Activated CD4-positive, alpha-beta memory T cell treated with anti-CD3 and anti-CD28 coated beads for 36 hours (primary cell): ENCODE data around the gene AP1B1. TPM values are rescaled to one million over a fixed set of nuclear protein-coding genes. Genes with fewer than 3 reads are reported as not detected.

Experiments used
- CTCF ChIA-PET: fragments of 350-600 bp; sonication (Branson Sonifier 250); formaldehyde crosslinking; loops from one replicate; lab custom pipeline; 2021; ENCODE audit warnings: antibody characterized with exemption, inconsistent platforms; lab: Charles Lee
- POLR2A ChIA-PET: fragments of 350-600 bp; sonication (Branson Sonifier 250); formaldehyde crosslinking; loops from one replicate; lab custom pipeline; 2021; ENCODE audit warnings: antibody characterized with exemption; lab: Charles Lee
- DNase-seq: peaks from one replicate; pipeline ENCODE4 v3.0.0-alpha.2; 2020
- H3K27ac Mint-ChIP-seq: one replicate; pipeline ENCODE4 v1.8.0; 2021; ENCODE audit warnings: mixed read lengths
- H3K27me3 Mint-ChIP-seq: one replicate; pipeline ENCODE4 v1.8.0; 2021; ENCODE audit warnings: mixed read lengths
- H3K36me3 Mint-ChIP-seq: one replicate; pipeline ENCODE4 v1.8.0; 2021; ENCODE audit warnings: mixed read lengths
- H3K4me1 Mint-ChIP-seq: one replicate; pipeline ENCODE4 v1.8.0; 2021; ENCODE audit warnings: low read depth, mixed read lengths
- H3K4me3 Mint-ChIP-seq: one replicate; pipeline ENCODE4 v1.8.0; 2021; ENCODE audit warnings: mild to moderate bottlenecking, mixed read lengths
- H3K9me3 Mint-ChIP-seq: one replicate; pipeline ENCODE4 v1.8.0; 2021; ENCODE audit warnings: mixed read lengths
- intact Hi-C: fragments of 100-400 bp; cut with micrococcal nuclease; formaldehyde crosslinking; loops from one replicate; pipeline ENCODE4 v1.15.1; 2023
- total RNA-seq, 2 experiments: library from RNA; stranded (reverse); gene quantifications; one replicate each; pipeline ENCODE4 v1.2.3, GENCODE V29; 2021

AP1B1 gene
- total RNA-seq, 2 experiments from 2014 or later: 59.9 to 65.2 TPM

GRCh38 chr22:29313576-29314466 is 74.5 kb downstream of the AP1B1 start:
- Mint-ChIP-seq H3K27me3 (peaks cover 39% of the 10 kb centered on the region), H3K9me3 (no peaks in the 10 kb centered on the region), H3K4me1 (peaks cover 30% of the 10 kb centered on the region), H3K36me3 (no peaks in the 10 kb centered on the region), H3K27ac (no peak overlapping the region), H3K4me3 (no peak overlapping the region)
- POLR2A ChIA-PET: interaction anchor here (1.4 kb wide), 1 partner anchor 44 kb away, joined by 3 read pairs; no protein-coding TSS in a partner anchor
- CTCF ChIA-PET: interaction anchor here (0.7 to 1.9 kb wide), 5 partner anchors 9 to 108 kb away, joined by 3 to 9 read pairs (median 3); partner anchors contain the start of gene EMID1
- intact Hi-C loops: no loop called here
- no peak for DNase-seq

DNA sequence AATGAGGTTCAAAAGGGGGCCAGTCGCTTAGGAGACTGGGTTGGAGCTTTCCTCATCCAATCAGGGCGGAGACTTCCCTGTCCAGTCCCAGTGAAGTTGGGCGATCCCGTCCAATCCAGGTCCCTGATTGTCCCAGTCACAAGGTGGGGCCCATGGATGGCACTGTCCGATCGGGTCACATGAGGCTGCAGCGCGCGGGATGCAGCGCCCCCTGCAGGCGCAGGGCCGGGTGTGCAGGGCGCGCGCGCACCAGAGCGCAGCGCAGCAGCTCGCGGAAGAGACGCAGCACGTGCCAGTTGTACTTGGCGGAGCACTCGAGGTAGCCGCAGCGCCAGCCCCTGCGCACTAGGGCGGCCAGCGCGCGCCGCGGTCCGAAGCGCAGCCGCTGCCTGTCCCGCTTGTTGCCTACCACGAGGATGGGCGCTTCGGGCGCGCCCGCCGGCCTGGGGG is 75.2 kb downstream of the AP1B1 start:
- POLR2A ChIA-PET: interaction anchor here (1.4 kb wide), 1 partner anchor 43 kb away, joined by 3 read pairs; no protein-coding TSS in a partner anchor
- Mint-ChIP-seq H3K4me3 (no peak overlapping the region), H3K27me3 (peaks cover 39% of the 10 kb centered on the region), H3K36me3 (no peaks in the 10 kb centered on the region), H3K4me1 (peaks cover 34% of the 10 kb centered on the region), H3K9me3 (no peaks in the 10 kb centered on the region), H3K27ac (no peak overlapping the region)
- peak; percentile 52 for DNase-seq
- CTCF ChIA-PET: interaction anchor here (0.7 to 1.9 kb wide), 6 partner anchors 9 to 107 kb away, joined by 3 to 9 read pairs (median 3); partner anchors contain the start of gene EMID1
- intact Hi-C loops: no loop called here

- no peak overlapping the region for H3K27ac Mint-ChIP-seq
- H3K4me1 Mint-ChIP-seq: peaks cover 34% of the 10 kb centered on the region
- peaks cover 39% of the 10 kb centered on the region for H3K27me3 Mint-ChIP-seq
- ChIA-PET CTCF (interaction anchor here (0.6 to 1.9 kb wide), 6 partner anchors 9 to 641 kb away, joined by 3 to 9 read pairs (median 3); partner anchors contain the start of gene EMID1), POLR2A (no interaction called here)
- DNase-seq: peak; percentile 9
- intact Hi-C loops: no loop called here
- H3K9me3 Mint-ChIP-seq: no peaks in the 10 kb centered on the region
- no peak overlapping the region for H3K4me3 Mint-ChIP-seq
- no peaks in the 10 kb centered on the region for H3K36me3 Mint-ChIP-seq
Measured at GRCh38 chr22:29312218-29313125, 75.9 kb downstream of the AP1B1 start.

DNA sequence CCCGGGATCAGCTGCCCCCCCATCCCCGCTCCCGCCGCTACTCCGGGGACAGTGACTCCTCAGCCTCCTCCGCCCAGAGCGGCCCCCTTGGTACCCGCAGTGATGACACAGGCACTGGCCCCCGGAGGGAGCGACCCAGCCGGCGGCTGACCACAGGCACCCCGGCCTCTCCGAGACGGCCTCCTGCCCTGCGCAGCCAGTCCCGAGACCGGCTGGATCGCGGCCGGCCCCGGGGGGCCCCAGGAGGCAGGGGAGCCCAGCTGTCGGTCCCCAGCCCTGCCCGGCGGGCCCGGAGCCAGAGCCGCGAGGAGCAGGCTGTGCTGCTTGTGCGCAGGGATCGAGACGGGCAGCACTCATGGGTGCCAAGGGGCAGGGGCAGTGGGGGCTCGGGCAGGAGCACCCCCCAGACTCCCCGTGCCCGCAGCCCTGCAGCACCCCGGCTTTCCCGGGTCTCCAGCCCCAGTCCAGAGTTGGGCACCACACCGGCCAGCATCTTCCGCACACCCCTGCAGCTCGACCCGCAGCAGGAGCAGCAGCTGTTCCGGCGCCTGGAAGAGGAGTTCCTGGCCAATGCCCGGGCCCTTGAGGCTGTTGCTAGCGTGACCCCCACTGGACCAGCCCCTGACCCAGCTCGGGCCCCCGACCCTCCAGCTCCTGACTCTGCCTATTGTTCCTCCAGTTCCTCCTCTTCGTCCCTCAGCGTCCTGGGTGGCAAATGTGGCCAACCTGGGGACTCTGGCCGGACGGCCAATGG is 76.7 kb downstream of the AP1B1 start:
- ChIA-PET CTCF (interaction anchor here (0.6 kb wide), 1 partner anchor 14 kb away, joined by 3 read pairs; no protein-coding TSS in a partner anchor), POLR2A (no interaction called here)
- Mint-ChIP-seq H3K9me3 (no peaks in the 10 kb centered on the region), H3K27ac (no peak overlapping the region), H3K27me3 (peaks cover 37% of the 10 kb centered on the region), H3K4me3 (no peak overlapping the region), H3K36me3 (no peaks in the 10 kb centered on the region), H3K4me1 (peaks cover 37% of the 10 kb centered on the region)
- intact Hi-C loops: no loop called here
- no peak for DNase-seq

- H3K4me1 Mint-ChIP-seq: peaks cover 38% of the 10 kb centered on the region
- POLR2A ChIA-PET: no interaction called here
Measured at GRCh38 chr22:29310863-29311339, 77.5 kb downstream of the AP1B1 start.

DNA sequence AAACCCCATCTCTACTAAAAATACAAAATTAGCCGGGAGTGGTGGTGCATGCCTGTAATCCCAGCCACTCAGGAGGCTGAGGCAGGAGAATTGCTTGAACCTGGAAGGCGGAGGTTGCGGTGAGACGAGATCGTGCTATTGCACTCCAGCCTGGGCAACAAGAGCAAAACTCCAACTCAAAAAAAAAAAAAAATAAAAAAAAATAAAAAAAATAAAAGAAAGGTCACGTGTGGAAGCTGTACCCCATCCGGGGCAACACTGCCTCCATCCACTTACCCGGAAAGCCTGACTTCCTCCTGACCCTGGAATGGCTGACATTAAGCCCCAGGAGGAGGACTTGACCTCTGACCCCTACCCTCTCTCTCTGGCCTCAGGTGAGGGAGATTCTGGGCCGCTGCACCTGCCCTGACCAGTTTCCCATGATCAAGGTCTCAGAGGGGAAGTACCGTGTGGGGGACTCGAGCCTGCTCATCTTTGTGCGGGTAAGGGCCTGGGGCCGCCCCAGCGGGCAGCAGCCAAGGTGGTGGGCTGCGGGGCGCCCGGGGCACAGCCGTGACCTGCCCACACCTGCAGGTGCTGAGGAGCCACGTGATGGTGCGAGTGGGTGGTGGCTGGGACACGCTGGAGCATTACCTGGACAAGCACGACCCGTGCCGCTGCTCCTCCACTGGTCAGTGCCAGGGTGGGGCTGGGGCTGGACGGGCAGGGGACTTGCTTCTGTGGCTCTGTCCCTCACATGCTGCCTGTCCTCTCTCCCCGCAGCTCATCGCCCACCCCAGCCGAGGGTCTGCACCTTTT is 78.1 kb downstream of the AP1B1 start:
- POLR2A ChIA-PET: no interaction called here

More at GRCh38 chr22:29310863-29311339, 77.5 kb downstream of the AP1B1 start:
- Mint-ChIP-seq H3K27me3 (peaks cover 31% of the 10 kb centered on the region), H3K9me3 (no peaks in the 10 kb centered on the region), H3K27ac (no peak overlapping the region), H3K4me3 (no peak overlapping the region), H3K36me3 (no peaks in the 10 kb centered on the region)
- peak; percentile 87 for DNase-seq
- intact Hi-C loops: no loop called here
- CTCF ChIA-PET: interaction anchor here (0.6 kb wide), 1 partner anchor 13 kb away, joined by 3 read pairs; no protein-coding TSS in a partner anchor

DNA sequence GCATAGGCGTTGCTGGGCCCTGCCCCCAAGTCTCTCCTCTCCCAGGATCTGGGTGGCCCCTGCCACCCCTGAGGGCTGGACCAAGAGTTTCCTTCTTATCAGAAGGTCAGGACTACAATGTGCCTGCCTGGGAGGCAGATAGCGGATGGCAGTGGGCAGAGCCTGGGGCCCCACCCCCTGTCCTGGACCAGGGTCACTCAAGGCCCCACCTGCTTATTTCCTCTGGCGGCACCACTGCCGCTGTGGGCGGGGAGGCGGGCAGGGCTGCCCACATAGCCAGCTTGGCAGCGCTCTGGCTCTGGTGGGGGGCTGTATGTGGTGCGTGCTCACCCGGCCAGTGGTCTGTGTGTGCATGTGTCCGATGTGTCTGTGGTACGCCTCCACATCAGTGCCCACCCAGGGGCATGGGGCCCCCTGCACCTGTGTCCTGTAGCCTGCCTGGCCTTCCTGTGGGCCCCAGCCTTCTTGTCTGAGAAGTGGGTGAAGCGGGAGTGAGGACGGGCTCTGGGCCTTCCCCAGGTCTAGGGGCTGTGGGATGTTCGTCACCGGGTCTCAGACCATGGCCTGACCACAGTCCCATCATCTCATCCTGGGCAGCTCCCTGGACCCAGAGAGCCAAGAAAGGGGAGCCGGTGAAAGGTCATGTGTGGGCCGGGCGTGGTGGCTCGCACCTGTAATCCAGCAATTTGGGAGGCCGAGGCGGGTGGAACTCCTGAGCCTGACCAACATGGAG is 78.9 kb downstream of the AP1B1 start:
- ChIA-PET POLR2A (no interaction called here), CTCF (interaction anchor here (0.6 kb wide), 1 partner anchor 328 kb away, joined by 3 read pairs; no protein-coding TSS in a partner anchor)
- Mint-ChIP-seq H3K36me3 (no peaks in the 10 kb centered on the region), H3K27me3 (peaks cover 33% of the 10 kb centered on the region), H3K27ac (no peak overlapping the region), H3K9me3 (no peaks in the 10 kb centered on the region), H3K4me3 (no peak overlapping the region), H3K4me1 (peaks cover 36% of the 10 kb centered on the region)
- DNase-seq: no peak
- intact Hi-C loops: loop anchor here (5.0 kb wide), 1 partner anchor 42 kb away; the partner anchor contains the start of genes EWSR1 and RHBDD3

More for the DNA sequence above, 78.1 kb downstream of the AP1B1 start:
- no peak overlapping the region for H3K4me3 Mint-ChIP-seq
- H3K36me3 Mint-ChIP-seq: no peaks in the 10 kb centered on the region
- intact Hi-C loops: no loop called here
- no peak overlapping the region for H3K27ac Mint-ChIP-seq
- CTCF ChIA-PET: no interaction called here
- no peaks in the 10 kb centered on the region for H3K9me3 Mint-ChIP-seq
- DNase-seq: no peak
- peaks cover 34% of the 10 kb centered on the region for H3K27me3 Mint-ChIP-seq
- H3K4me1 Mint-ChIP-seq: peaks cover 39% of the 10 kb centered on the region

DNA sequence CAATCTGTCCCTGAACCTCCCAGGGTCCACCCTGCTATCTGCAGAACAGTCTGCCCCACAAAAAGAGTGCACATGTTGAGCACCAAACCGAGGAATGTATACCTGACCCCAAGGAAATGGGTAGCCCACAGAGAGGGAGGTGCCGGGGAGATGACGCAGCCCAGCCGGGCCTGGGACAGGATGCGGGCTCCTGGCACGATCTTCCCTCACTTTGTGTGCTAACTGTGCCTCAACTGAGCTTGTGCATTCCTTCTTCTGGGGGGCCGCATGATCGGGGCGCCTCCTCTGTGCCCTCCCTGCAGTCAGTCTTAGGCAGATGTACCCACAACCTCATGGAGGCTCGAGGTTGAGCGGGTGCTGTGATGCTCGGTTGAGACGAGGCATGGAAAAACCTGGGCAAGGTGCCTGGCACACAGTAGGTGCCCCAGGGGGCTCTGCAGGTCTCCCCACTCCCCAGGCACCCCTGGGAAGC is 79.5 kb downstream of the AP1B1 start:
- intact Hi-C loops: loop anchor here (5.0 kb wide), 1 partner anchor 42 kb away; the partner anchor contains the start of genes EWSR1 and RHBDD3
- CTCF ChIA-PET: interaction anchor here (0.6 kb wide), 1 partner anchor 329 kb away, joined by 3 read pairs; no protein-coding TSS in a partner anchor
- peaks cover 29% of the 10 kb centered on the region for H3K4me1 Mint-ChIP-seq
- no peaks in the 10 kb centered on the region for H3K36me3 Mint-ChIP-seq
- POLR2A ChIA-PET: no interaction called here
- H3K4me3 Mint-ChIP-seq: no peak overlapping the region
- H3K27ac Mint-ChIP-seq: no peak overlapping the region
- H3K27me3 Mint-ChIP-seq: peaks cover 29% of the 10 kb centered on the region
- peak; percentile 61 for DNase-seq
- H3K9me3 Mint-ChIP-seq: no peaks in the 10 kb centered on the region

DNA sequence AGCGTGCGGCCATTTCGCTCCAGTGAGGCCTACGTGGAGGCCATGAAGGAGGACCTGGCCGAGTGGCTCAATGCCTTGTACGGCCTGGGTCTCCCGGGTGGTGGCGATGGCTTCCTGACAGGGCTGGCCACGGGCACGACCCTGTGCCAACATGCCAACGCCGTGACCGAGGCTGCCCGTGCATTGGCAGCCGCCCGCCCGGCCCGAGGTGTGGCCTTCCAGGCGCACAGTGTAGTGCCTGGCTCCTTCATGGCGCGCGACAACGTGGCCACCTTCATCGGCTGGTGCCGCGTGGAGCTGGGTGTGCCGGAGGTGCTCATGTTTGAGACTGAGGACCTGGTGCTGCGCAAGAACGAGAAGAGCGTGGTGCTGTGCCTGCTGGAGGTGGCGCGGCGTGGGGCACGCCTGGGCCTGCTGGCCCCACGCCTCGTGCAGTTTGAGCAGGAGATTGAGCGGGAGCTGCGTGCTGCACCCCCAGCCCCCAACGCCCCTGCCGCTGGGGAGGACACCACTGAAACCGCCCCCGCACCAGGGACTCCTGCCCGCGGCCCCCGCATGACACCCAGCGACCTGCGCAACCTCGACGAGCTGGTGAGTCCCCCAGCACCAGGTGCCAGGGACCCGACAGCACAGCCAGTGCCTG is 80.1 kb downstream of the AP1B1 start:
- peaks cover 24% of the 10 kb centered on the region for H3K27me3 Mint-ChIP-seq
- no peak overlapping the region for H3K4me3 Mint-ChIP-seq
- ChIA-PET POLR2A (no interaction called here), CTCF (no interaction called here)
- no peaks in the 10 kb centered on the region for H3K36me3 Mint-ChIP-seq
- H3K27ac Mint-ChIP-seq: no peak overlapping the region
- H3K4me1 Mint-ChIP-seq: peaks cover 24% of the 10 kb centered on the region
- intact Hi-C loops: loop anchor here (5.0 kb wide), 1 partner anchor 41 kb away; the partner anchor contains the start of genes EWSR1 and RHBDD3
- H3K9me3 Mint-ChIP-seq: no peaks in the 10 kb centered on the region
- DNase-seq: no peak
